GM18498 (cell line): ENCODE data around the gene RHOXF1.
"Not testable (repeated sequence)": the region's sequence is repeated elsewhere in the genome, so short reads cannot be mapped to it uniquely, and the experiment has no call there.

Experiments
- ATAC-seq: cut with Tn5 transposase; IDR thresholded peaks from one replicate; pipeline ENCODE4 v1.9.1; 2021; ENCODE audit warnings: mild to moderate bottlenecking, moderate library complexity; ENCODE audit not compliant: unreplicated experiment

The RHOXF1 gene, protein sequence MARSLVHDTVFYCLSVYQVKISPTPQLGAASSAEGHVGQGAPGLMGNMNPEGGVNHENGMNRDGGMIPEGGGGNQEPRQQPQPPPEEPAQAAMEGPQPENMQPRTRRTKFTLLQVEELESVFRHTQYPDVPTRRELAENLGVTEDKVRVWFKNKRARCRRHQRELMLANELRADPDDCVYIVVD

DNA sequence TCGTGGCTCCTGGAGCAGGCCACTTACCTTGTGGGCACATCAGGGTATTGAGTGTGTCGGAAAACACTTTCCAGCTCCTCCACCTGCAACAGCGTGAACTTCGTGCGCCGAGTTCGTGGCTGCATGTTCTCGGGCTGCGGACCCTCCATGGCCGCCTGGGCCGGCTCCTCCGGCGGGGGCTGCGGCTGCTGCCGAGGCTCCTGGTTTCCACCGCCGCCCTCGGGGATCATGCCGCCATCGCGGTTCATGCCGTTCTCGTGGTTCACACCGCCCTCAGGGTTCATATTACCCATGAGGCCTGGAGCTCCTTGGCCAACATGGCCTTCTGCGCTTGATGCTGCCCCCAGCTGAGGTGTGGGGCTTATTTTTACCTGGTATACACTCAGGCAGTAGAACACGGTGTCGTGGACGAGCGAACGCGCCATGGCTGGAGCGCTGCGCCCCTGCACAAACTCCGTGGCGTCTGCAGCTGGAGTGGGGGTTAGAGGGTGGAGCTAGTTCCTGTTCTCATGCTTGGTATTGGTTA, at the start of gene RHOXF1:
Gene RHOXF1 (minus strand): TSS at position 476 of the 526 bp plus-strand sequence. CDS start 51 bp downstream, at position 425.
- ATAC-seq = no peak

DNA sequence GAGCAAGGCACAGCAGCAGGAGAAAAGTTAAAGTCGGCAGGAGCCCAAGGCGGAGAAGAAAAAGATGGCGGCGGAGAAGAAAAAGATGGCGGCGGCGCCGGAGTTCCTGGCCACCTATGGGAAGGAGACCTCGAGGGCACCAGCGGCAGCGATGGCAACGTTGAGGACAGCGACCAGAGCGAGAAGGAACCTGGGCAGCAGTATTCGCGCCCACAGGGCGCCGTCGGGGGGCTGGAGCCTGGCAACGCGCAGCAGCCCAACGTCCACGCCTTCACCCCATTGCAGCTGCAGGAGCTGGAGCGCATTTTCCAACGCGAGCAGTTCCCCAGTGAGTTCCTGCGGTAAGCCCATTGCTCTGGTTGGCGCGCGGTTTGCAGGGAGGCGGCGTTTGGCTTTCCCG, 43.4 kb upstream of the RHOXF1 start:
- ATAC-seq = not testable (repeated sequence)

DNA sequence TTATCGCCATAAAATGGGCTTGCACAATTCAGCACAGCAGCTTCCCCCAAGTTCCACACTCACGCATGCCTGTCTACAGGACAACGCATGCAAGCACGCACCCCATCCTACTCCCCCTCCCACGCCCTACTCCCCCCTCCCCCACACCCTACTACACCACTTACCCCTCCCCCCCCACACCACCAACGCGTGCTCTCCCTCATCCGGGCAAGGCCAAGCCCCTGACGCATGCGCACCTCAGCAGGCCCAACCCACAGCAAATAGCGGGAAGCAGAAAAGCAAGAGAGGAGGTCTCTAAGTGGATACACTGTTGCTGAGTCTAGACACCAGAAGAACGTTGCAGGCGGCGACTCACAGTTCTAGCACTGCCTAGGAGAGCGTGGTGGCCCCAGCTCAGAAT, 42.6 kb upstream of the RHOXF1 start, which contains the start of gene RHOXF2:
Gene RHOXF2 (plus strand): TSS at position 301 of the 400 bp plus-strand sequence. CDS start 138 bp downstream, outside the sequence.
- not testable (repeated sequence) for ATAC-seq

DNA sequence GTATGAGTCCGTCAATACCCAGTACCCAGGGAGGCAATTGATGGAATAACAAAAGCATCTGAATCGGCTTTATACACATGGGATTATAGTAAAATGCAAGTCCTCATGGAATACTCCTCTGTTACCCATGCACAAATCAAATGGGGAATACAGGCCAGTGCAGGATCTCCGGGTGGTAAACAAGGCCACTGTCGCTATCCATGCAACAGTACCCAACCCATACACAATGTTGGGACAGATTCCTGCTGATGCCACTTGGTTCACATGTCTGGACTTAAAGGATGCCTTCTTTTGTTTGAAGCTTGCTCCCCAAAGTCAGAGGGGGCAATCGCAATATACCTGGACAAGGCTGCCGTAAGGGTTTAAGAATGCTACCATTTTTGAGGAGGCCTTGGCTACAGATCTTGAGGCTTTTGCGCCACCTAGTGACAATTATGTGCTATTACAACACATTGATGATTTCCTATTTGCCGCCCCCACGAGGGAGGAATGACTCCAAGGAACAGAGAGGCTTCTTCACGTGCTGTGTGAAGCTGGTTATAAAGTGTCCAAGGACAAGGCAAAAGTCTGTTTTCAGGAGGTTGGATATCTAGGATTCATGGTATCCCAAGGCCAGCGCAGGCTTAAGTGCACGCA, 34.5 kb upstream of the RHOXF1 start:
- ATAC-seq = not testable (repeated sequence)

DNA sequence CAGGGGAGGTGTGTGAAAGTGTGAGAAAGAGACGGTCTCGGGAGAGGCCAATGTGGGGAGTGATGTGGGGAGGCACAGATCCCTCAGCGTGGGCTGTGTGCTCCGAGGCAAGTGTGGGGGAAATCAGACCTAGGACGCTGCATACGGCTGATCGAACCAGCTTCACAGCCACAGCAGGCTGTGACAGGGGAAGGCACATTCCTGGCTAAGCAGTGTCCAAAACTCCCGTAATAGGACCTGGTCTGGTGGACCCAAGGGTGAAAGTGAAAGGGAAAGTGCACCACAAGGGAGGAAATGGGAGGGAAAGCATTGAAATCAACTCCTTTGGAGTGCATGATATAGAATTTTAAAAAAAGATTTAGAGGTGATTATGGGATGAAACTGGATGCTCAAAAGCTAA, 31.8 kb upstream of the RHOXF1 start:
- ATAC-seq = no peak

DNA sequence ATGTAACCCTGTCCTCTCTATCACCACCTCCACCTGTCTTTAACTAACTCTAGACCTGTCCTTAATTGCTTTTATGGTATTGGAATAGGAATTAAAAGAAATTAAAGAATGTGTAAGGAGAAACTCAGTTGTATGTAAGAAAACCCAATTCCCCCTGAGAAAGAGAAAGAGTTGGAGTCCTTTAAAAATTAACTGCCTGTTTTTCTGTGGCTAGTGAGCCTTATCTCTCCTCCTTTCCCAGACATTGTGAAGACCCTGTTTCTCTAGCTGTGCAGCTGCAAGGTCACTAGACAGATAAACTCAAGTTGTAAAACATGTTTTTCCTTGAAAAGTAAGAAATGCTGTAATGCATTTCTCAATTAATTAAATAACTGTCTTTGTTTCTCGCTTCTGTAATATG, 30.6 kb upstream of the RHOXF1 start:
- not testable (repeated sequence) for ATAC-seq

DNA sequence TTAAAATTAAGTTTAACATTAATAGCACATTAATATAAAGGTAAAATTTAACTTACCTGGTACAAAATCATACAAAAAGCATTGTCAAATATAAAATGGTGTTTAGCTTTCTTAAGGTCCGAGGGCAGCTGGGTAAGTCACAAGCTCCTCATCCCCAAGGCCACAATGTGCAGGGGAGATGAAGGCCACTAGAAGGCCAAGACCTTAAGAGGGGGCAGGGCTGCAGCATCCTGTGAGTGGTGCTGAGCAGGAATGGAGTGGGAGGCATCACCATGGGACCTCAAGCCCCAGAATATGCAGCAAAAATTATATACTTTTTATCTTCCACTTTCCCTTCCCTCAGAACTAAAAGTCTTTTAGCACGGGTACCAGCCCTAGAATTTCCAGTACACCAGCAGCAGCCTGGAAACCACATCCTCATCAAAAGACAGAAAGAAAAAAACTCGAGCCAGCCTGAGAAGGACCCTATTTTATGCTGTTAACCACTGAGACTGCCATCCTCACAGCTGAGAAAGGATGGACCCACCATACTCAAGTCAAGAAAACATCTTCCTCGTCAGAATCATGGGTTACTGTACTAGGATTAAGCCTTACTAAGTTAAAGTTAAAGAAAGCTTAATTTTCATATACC, 29.7 kb upstream of the RHOXF1 start:
- ATAC-seq = no peak

DNA sequence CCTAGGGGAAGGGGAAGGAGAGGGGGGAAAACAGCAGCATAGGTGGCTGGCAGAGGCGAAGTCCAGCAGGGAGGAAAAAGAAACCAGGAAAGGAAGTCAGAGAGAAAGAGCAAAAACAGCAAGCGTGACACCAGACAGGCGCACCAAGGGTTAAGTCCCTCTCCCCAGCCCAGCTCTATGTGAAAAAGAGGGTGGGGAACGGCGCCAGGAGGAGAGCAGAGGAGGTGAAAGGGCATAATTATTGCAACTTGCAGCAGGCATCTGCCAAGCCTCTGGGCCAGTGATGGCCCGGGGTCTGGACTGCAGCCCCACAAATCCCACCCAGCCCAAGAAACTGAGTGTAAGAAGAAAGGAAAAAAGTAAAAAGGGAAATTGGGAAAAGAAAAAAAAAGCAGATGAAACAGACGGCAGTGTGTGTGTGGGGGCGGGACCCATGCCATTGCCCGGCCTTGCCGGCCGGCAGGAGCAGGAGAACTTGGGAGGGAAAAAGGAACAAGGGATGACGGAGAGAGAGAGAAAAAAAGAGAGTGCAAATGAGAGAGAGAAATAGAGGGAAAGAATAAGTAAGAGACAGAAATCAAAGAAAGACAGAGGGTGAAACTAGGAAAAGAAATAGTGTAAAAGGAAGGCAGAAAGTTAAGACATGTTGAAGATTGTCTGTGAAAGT, 28.6 kb upstream of the RHOXF1 start:
- ATAC-seq = no peak

DNA sequence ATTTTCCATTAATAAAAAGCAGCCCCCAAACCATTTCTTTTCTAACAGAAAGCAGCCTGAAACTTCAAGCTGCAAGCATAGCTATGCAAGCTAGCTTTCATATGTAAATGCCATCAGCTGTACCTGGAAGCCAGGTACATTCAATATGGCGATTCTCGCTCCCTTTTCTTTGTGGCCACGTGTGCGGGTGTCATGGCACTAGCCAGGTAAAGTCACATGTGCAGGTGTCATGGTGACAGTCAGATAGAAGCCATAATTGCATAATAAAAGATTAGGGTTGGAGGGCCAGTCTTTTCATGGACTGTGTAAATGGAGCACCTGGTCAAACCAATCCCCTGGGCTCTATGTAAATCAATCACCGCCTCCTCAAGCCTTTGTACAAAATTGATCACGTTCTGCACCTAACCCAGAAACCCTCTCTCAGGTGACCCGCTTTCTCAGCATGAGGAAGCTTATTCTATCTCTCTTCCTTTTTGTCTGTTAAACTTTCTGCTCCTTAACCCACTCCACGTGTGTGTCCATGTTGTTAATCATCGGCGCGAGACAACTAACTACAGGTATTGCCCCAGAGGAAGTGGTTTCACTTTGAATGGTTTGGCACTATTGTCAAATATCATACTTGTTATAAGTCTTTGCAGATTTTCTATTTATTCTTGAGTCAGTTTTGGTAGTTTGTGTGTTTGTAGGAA, 24.7 kb upstream of the RHOXF1 start:
- ATAC-seq = no peak

DNA sequence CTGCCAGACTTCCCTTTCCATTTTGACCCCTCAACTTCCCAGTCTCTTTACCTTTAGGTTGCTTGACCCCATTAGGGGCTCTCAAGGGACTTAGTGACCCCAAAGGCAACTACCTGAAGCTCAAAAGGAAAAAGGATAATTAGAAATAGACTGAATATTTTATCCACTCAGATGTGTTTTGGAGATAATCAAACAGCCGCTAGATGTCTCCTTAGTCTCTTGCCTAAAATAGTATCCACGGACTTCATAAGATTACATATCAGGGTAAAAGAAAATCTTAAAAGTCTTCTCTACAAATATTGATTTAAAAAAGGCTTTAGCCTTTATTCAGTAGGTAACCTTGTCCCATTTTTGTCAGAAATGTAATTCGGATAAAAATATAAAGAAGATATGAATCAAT, 21.7 kb upstream of the RHOXF1 start:
- no peak for ATAC-seq

DNA sequence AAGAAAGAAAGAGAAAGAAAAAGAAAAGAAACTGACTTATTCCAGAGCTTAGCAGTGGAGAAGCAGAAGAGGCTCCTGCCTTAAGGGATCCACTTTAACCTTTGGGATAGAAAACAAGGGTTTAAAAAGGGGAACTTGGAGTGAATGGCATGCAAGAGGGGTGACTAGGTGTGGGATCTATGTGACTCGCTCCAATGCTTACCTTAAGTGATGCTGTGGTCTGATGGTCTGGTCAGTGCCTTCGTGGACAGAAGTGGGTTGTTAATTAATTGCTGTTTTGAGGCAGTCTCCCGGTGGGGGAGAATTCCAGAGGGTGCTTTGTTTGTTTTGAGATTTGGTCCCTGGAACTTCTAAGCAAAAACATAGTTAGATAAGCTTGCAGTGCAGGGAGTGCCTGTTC, 21.1 kb upstream of the RHOXF1 start:
- ATAC-seq = no peak

DNA sequence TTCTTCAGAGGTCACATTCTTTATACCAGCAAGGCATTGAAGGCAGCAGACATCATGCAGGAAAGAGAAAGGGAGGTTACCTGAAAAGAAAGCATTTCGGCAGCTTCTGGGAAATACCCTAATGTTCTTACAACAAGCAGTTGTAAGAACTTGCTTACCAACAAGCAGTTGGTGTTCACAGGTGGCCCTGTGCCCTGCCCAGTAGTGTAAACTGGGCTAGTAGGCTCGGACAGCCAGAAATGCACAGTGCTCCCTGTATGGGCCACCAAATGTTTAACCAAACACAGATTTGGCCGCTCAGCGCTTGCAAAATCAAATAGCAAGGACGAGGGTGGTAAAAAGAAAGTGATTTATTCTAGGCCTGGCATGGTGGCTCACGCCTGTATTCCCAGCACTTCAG, 20.4 kb upstream of the RHOXF1 start:
- no peak for ATAC-seq

DNA sequence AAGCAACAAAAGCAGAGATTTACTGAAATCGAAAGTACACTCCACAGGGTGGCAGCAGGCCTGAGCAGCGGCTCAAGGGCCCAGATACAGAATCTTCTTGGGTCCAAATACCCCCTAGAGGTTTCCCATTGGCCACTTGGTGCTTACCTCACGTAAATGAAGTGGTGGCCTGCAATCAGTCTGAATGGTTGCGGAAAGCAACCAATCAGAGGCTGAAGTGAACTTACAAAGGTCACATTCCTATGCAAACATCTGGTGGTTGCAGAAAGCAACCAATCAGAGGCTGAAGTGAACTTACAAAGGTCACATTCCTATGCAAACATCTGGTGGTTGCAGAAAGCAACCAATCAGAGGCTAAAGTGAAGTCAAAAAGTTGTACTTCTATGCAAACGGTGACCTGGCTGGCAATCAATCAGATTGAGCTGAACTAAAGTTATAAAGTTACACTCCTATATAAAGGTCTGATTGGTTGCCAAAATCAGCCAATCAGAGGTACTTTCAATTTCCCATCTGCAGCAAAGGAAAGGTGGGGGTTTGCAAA, 12.7 kb upstream of the RHOXF1 start:
- ATAC-seq = not testable (repeated sequence)

DNA sequence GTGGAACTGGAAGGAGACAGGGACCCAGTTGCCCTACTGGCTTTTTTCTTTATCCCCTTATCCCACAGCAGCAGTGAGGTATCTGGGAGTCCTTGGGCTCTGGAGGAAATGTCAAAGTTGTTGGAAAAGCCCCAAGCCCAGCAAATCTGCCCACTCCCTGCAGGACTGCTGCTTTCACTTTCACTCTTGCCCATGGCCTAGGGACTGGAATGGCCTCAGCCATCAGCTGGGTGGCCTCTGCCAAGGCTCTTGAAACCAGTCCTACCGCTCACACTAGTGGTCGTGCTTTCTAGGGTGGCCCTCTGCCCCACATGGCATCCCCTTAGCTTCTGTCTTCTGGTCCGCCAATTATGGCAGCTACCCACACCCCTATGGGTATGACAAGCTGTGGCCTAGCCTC, 9.7 kb upstream of the RHOXF1 start:
- no peak for ATAC-seq

DNA sequence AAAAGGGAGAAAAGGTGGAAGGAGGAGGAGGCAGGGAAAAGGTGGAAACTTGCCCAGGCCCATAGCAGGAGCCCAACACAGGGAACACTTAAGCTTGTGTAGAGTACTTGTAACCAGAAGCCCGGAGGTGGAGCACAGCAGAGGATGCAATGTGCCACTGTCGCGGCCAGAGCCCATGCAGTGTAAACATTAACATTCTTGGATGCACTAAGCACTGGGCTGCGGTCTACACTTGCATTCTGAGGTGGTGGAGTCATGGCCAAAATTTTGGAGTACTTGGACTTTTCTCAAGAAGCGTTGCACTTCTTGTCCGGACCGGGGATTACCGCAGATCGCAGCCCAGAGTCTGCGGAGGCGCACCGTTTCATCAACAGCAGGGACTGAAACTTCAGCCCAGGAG, 4.5 kb upstream of the RHOXF1 start:
- ATAC-seq = no peak

DNA sequence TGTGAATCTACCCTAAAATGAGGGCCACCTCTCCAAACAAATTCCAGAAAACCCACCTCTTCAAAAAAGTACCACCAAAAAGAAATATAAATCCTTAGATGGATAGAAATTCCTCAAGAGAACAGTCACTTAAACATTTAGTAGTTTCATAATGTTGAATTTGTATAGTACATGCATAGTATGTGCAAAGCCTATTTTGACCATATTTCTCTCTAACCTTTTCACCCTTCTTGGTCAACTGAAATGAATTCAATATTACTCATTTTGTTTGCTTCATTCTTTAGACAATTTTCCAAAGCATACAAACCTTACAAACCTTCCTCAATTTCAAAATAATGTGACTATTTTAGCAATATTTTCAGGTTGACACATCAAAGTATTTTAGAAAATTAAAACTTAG, 4.1 kb downstream of the RHOXF1 start:
- no peak for ATAC-seq

DNA sequence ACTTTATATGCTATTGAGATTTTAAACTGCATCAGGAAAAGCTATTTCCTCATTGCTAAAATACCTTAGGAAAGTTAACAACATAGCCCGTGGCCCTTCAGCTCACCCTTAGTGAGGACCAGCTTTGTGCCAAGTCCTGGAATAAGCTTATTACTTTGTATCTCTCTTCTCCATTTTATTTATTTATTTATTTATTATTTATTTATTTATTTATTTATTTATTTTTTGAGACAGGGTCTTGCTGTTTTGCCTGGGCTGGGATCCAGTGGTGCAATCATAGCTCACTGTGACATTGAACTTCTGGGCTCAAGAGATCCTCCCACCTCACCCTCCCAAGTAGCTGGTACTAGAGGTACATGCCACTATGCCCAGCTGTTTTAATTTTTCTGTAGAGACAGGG, 6.3 kb downstream of the RHOXF1 start:
- no peak for ATAC-seq

DNA sequence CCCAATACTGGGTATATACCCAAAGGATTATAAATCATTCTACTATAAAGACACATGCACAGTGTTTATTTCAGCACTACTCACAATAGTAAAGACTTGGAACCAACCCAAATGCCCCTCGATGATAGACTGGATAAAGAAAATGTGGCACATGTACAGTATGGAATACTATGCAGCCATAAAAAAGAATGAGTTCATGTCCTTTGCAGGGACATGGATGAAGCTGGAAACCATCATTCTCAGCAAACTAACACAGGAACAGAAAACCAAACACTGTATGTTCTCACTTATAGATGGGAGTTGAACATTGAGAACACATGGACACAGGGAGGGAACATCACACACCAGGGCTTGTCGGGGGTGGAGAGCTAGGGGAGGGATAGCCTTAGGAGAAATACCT, 11.0 kb downstream of the RHOXF1 start:
- ATAC-seq = not testable (repeated sequence)

DNA sequence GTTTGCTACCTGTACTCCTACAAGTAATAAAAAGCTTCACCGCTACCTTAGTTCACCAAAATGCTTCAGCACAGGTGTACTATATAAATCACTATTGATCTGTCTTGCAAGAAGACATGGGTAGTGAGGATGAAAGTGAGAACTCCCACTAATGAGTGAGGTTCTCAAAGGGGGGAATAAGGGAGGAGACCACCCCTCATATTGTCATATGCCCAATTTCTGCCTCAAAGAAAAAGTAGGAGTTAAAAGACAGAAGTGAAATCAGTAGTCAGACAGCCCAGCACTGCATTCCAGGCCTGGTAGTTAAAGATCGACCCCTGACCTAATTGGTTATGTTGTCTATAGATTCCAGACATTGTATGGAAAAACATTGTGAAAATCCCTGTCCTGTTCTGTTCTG, 14.7 kb downstream of the RHOXF1 start:
- not testable (repeated sequence) for ATAC-seq

DNA sequence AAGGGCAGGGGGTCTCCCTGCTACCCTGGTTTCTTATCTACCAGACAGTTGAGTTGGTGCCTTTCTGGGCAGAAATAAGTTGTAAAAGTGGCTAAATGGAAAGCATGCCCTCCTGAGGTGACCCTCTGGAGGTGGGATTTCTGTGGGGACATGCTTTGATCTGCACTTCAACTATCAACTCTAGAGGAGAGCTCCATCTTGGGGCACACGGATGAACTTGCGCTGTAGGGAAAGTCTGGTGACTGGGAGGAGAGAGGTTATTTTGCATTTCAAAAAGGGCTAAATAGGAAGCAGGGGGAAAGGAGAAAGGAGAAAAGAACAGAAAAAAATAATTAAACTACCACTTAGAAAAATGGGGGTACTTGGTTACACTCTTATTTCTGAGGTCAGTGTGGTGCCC, 25.5 kb downstream of the RHOXF1 start:
- no peak for ATAC-seq
